Fibroblast of lung (primary cell): ENCODE data around the gene WWC2. TPM values are rescaled to one million over a fixed set of nuclear protein-coding genes. Genes with fewer than 3 reads are reported as not detected.

Source experiments
- DNase-seq, 2 donors: peaks; one replicate each; pipeline versions ENCODE4 v3.0.0 to v3.0.0-alpha.2; 2010; ENCODE audit warnings: low read depth in 2 of 2
- H2AFZ ChIP-seq: 2 replicates; pipeline ENCODE4 v1.5.1; 2012; ENCODE audit warnings: low read length, control low read depth, inconsistent platforms
- H3K27ac ChIP-seq: 2 replicates; pipeline ENCODE4 v1.5.1; 2011; ENCODE audit warnings: low read length, control low read depth; ENCODE audit not compliant: insufficient read depth
- H3K27me3 ChIP-seq: 2 replicates; pipeline ENCODE4 v1.5.1; 2011; ENCODE audit warnings: mild to moderate bottlenecking, low read length; ENCODE audit not compliant: control insufficient read depth, insufficient read depth
- H3K36me3 ChIP-seq: 2 replicates; pipeline ENCODE4 v1.5.1; 2011; ENCODE audit warnings: low read length; ENCODE audit not compliant: control insufficient read depth, insufficient read depth
- H3K4me1 ChIP-seq: 2 replicates; pipeline ENCODE4 v1.5.1; 2011; ENCODE audit warnings: low read length; ENCODE audit not compliant: control insufficient read depth, insufficient read depth; ENCODE audit errors: extremely low read depth
- H3K4me2 ChIP-seq: 2 replicates; pipeline ENCODE4 v1.5.1; 2011; ENCODE audit warnings: low read length, control low read depth; ENCODE audit not compliant: insufficient read depth; ENCODE audit errors: extremely low read depth
- H3K4me3 ChIP-seq, 4 experiments: fragments of 200-600 bp in 1 of 4; sonication (generic) in 1 of 4; replicated peaks in 1 of 4; 2 replicates each; pipeline ENCODE4 v1.5.1; 2011 to 2016; ENCODE audit warnings: low read length in 4 of 4, low read depth in 3 of 4, mild to moderate bottlenecking in 3 of 4, control low read depth in 2 of 4, inconsistent platforms in 1 of 4, mixed read lengths in 1 of 4; ENCODE audit not compliant: insufficient read depth in 1 of 4; ENCODE audit errors: control extremely low read depth in 1 of 4
- H3K79me2 ChIP-seq: 2 replicates; pipeline ENCODE4 v1.5.1; 2012; ENCODE audit warnings: mild to moderate bottlenecking, low read length, inconsistent platforms; ENCODE audit not compliant: control insufficient read depth, insufficient read depth
- H3K9ac ChIP-seq: 2 replicates; pipeline ENCODE4 v1.5.1; 2011; ENCODE audit warnings: mild to moderate bottlenecking, low read length, control low read depth; ENCODE audit not compliant: insufficient read depth
- H3K9me3 ChIP-seq: 2 replicates; pipeline ENCODE4 v1.5.1; 2012; ENCODE audit warnings: low read depth, low read length; ENCODE audit not compliant: control insufficient read depth, insufficient read depth
- H4K20me1 ChIP-seq: 2 replicates; pipeline ENCODE4 v1.5.1; 2011; ENCODE audit warnings: low read length; ENCODE audit not compliant: control insufficient read depth, insufficient read depth; ENCODE audit errors: extremely low read depth
- CTCF ChIP-seq, 2 donors: IDR thresholded peaks in 1 of 2; conservative IDR thresholded peaks in 1 of 2; 1 replicate in 1 of 2; 2 replicates in 1 of 2; pipeline ENCODE4 v1.5.1; 2011 to 2012; ENCODE audit warnings: low read length in 2 of 2, control low read depth in 1 of 2, inconsistent platforms in 1 of 2, low read depth in 1 of 2, mild to moderate bottlenecking in 1 of 2
- EZH2 ChIP-seq: IDR thresholded peaks from 2 replicates; pipeline ENCODE4 v1.5.1; 2012; ENCODE audit warnings: low read length, control low read depth, mild to moderate bottlenecking; ENCODE audit errors: missing control alignments
- polyA plus RNA-seq, 2 donors: library from polyadenylated mRNA; depleted of rRNA in 1 of 2; stranded (reverse) in 1 of 2; unstranded in 1 of 2; fragments of >200 nt; gene quantifications; 2 replicates each; pipeline ENCODE4 v1.2.1, GENCODE V29; 2011 to 2012; ENCODE audit warnings: missing spikeins in 1 of 2
- total RNA-seq: library from RNA; depleted of rRNA; stranded (reverse); fragments of >200 nt; gene quantifications from 2 replicates; pipeline ENCODE4 v1.2.1, GENCODE V29; 2014

WWC2 gene
- total and polyA plus RNA-seq, 2 donors (not counting 1 experiment from before 2014, with no cell fraction given) = 31.6 to 34.0 TPM

GRCh38 chr4:183344523-183345255 is 245.6 kb downstream of the WWC2 start:
- DNase-seq = no peak
- no peaks in the 10 kb centered on the region for H3K36me3 ChIP-seq

GRCh38 chr4:183345261-183345660 is 246.2 kb downstream of the WWC2 start:
- H3K79me2 ChIP-seq = no peaks in the 10 kb centered on the region
- H3K4me2 ChIP-seq = no peak overlapping the region
- H3K4me3 ChIP-seq = no peak overlapping the region
- DNase-seq = no peak
- no peak for TF ChIP-seq CTCF (conservative IDR thresholded peaks at IDR 0.05 in 1 of 2, IDR thresholded peaks at IDR 0.05 in 1 of 2; ENCODE audit: low read depth in 1 of 2, low read length in 2 of 2)
- no peaks in the 10 kb centered on the region for H3K27me3 ChIP-seq
- no peak overlapping the region for H3K9ac ChIP-seq
- no peak overlapping the region for H3K27ac ChIP-seq
- H2AFZ ChIP-seq = no peak overlapping the region
- no peaks in the 10 kb centered on the region for H4K20me1 ChIP-seq
- peaks cover 12% of the 10 kb centered on the region for H3K4me1 ChIP-seq
- H3K36me3 ChIP-seq = no peaks in the 10 kb centered on the region
- no peaks in the 10 kb centered on the region for H3K9me3 ChIP-seq

More at GRCh38 chr4:183344523-183345255, 245.6 kb downstream of the WWC2 start:
- H3K9me3 ChIP-seq = no peaks in the 10 kb centered on the region
- H3K9ac ChIP-seq = no peak overlapping the region
- H3K4me2 ChIP-seq = no peak overlapping the region
- no peaks in the 10 kb centered on the region for H3K79me2 ChIP-seq
- H3K27me3 ChIP-seq = no peaks in the 10 kb centered on the region
- H2AFZ ChIP-seq = no peak overlapping the region
- no peak overlapping the region for H3K4me3 ChIP-seq
- TF ChIP-seq EZH2 (no peak), CTCF (conservative IDR thresholded peaks at IDR 0.05 in 1 of 2, IDR thresholded peaks at IDR 0.05 in 1 of 2; ENCODE audit: low read depth in 1 of 2, low read length in 2 of 2) (no peak)
- H4K20me1 ChIP-seq = no peaks in the 10 kb centered on the region
- peaks cover 11% of the 10 kb centered on the region for H3K4me1 ChIP-seq
- H3K27ac ChIP-seq = no peak overlapping the region

- Histone ChIP-seq H3K4me3 (no peak overlapping the region), H4K20me1 (no peaks in the 10 kb centered on the region), H3K27me3 (no peaks in the 10 kb centered on the region), H3K79me2 (no peaks in the 10 kb centered on the region), H3K4me1 (peaks cover 16% of the 10 kb centered on the region), H3K9ac (no peak overlapping the region), H2AFZ (no peak overlapping the region), H3K4me2 (no peak overlapping the region), H3K27ac (no peak overlapping the region), H3K36me3 (no peaks in the 10 kb centered on the region), H3K9me3 (no peaks in the 10 kb centered on the region)
- DNase-seq = no peak
- no peak for TF ChIP-seq EZH2
- no peak for TF ChIP-seq CTCF (conservative IDR thresholded peaks at IDR 0.05 in 1 of 2, IDR thresholded peaks at IDR 0.05 in 1 of 2; ENCODE audit: low read depth in 1 of 2, low read length in 2 of 2)
These were observed 248.1 kb downstream of the WWC2 start for GRCh38 chr4:183347146-183347545.
